D721Med (cell line): ENCODE data around the gene RASSF8.

Experiments used
- DNase-seq: peaks from one replicate; pipeline ENCODE4 v3.0.0; 2011; ENCODE audit warnings: low spot score; ENCODE audit not compliant: insufficient read length
- FAIRE-seq: peaks from 2 replicates; lab custom pipeline; 2011; peaks lifted over from hg19 to GRCh38; lab: Jason Lieb, UNC
- TF ChIP-seq, protein P1 (sequence below): IDR thresholded peaks from 2 replicates; pipeline ENCODE4 v1.5.1; 2012; ENCODE audit warnings: mild to moderate bottlenecking, control low read depth; ENCODE audit not compliant: insufficient read depth; ENCODE audit errors: missing control alignments

RASSF8 gene

DNA sequence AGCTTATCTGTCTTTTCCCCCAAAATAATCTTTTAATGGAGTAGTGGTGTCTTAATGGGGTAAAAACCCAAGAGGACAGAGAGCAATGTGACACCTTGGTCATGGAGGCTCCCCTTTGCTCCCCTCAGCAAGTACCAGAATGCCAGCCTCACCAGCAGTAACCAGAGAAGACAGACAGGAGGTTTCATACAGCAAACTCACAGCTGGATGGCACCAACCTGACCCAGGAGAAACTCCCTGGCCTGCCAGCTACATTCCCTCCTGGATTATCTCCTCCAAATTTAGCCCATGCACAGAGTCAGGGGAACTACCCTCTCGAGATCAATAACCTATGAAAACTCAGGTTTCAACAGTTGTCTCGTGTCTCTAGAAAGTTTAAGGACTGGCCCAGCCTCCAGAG, 150.4 kb downstream of the RASSF8 start:
- TF ChIP-seq, protein P1, sequence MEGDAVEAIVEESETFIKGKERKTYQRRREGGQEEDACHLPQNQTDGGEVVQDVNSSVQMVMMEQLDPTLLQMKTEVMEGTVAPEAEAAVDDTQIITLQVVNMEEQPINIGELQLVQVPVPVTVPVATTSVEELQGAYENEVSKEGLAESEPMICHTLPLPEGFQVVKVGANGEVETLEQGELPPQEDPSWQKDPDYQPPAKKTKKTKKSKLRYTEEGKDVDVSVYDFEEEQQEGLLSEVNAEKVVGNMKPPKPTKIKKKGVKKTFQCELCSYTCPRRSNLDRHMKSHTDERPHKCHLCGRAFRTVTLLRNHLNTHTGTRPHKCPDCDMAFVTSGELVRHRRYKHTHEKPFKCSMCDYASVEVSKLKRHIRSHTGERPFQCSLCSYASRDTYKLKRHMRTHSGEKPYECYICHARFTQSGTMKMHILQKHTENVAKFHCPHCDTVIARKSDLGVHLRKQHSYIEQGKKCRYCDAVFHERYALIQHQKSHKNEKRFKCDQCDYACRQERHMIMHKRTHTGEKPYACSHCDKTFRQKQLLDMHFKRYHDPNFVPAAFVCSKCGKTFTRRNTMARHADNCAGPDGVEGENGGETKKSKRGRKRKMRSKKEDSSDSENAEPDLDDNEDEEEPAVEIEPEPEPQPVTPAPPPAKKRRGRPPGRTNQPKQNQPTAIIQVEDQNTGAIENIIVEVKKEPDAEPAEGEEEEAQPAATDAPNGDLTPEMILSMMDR: no peak
- DNase-seq (no peak), FAIRE-seq (no peak)

DNA sequence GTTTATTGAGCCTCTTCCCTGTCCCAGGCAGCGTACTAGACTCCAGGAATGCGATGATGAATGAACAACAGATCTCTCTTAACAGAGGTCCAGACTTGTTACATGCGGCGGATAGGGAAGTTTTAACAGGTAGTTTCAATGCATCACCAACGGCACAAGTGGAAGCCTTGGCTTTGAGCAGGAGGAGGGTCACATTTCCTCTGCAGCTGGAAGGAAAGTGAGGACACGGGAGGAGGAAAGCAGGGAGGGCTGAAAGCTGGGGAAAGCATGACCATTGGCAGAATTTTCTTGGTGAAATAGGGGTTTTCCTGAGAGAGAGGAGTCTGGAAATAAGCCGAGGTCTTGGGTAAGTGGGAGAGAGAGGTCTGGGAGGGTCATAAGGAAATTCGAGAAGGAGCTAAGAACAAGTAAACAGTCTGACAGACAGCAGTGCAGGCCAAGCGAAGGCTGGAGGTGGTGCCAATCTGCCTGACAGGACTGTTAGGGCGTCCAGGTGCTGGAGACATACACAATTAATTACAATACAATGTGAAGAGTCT, 150.9 kb downstream of the RASSF8 start:
- FAIRE-seq (no peak), DNase-seq (no peak)
- TF ChIP-seq, protein P1: no peak

DNA sequence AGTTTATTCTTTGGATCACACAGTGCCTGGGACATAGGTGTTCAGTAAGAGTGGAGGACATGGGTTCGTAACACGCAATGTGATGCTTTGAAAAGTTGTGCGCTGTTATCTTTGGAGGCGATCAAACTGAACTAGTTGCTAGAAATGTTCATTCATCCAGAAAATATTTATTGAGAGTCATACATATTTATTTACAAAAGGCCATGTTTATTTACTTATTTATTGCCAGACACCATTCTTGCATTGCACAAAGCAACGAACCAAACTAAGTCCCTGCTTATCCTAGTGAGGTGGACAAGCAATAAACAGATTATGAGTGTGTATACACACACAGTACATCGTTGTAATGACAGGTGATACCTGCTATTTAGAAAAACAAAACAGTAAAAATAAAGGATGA, 153.8 kb downstream of the RASSF8 start:
- FAIRE-seq (no peak), DNase-seq (no peak)
- TF ChIP-seq, protein P1: no peak

DNA sequence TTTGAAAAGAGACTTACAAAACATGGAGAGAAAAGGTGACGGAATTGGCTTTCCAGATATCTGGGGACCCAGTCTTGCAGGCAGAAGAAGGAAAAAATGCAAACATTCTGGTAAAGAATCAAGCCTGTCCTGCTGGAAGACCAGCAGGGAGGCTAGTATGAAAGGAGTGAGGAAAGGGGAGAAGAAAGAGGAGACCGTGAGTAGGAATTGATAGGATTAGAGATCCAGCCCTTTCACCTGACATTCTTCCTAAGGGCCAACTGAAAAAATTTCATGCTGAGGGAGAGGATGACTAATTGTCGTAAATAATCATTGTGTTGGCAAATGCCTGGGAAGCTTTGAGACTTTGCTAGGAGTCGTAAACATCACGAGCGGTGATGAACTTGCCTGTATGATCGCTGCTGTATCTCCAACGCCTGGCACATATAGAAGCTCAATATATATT, 154.2 kb downstream of the RASSF8 start:
- no peak for DNase-seq
- TF ChIP-seq, protein P1: no peak
- no peak for FAIRE-seq

DNA sequence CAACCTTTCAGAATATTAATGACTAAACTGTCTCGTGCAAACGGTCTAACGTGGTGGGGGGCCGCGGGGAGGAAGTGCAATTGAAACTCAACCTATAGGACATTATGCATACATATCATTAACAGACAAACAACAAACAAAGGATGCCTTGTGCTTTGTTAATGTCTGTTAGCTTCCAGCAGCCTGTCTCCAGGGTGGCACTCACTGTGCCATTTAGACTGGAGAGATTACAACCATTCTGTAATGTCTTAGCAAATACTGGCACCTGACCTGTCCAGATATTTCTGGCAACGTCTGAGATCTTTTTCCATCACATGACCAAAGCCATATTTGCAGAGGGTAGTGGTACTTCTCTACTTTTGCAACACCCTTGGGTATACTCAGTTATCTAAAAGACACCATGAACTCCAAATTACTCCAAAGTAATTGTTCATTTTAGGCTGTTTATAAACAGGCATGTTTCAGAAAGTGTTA, 154.7 kb downstream of the RASSF8 start:
- no peak for DNase-seq
- FAIRE-seq: no peak
- TF ChIP-seq, protein P1: no peak

DNA sequence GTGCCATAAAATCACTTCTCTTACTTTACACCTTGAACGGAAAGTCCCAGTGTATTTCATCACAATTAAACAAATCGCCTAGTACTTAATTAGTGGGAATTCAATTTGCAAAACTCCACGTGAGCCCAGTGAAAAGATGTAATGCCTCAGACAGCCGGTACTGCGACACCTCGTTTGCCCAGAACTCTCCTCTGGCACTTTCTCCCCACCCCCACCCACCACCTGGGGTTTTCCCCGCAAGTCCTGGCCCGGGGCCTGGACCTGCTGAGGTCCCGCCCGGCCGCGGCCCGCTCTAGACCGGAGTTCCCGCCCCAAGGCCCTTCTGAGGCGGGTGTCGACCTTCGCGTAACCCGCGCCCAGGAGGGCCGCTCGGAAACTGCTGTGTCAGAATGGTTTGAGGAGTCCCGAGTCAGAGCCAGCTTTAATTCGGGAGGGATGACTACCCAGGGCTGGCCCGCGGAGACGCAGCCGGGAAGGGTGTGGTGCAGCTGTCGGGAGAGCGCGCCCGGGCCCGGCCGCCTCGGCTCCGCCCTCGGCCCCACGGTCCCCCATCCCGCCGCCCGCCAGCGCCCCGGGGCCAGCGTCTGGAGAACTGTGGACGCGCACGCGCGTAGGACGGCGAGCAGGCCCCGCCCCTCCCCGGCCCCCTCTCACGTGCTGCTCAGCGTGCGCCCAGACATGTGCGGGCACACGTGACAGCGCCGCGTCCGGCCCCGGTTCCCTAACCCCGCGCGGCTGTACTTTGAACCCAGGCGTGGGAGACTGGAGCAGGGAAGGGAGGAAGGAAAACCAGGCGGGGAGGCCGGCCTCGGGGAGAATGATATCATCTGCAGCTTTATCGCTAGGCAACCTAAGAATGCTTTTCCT, 155.6 kb downstream of the RASSF8 start:
- DNase-seq: peak; percentile 55
- FAIRE-seq: no peak
- TF ChIP-seq, protein P1: no peak
